Measurements from ENCODE around the gene NUDT7.

Gene NUDT7

DNA sequence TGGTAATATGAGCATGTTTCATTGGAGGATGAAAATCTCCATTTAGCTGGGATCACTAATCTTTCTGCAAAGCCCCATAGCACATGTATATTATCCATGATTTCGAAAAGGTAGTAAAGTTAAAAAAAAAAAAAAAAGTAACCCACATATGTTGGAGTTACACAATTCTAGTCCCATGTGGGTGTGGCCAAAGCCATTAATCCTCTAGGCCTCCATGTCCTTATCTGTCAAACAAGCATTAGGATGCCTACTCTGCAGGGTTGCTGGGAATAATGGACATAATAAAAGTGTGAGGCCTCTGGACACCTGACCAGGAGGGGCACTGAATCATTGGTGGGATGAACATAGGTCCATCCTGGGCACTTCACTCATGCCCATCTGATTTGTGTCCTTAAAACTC is 36.9 kb downstream of the NUDT7 start:
- no peak overlapping the region for H3K4me3 ChIP-seq (ENCODE audit: low read depth, low read length)
- TF ChIP-seq, protein P1, sequence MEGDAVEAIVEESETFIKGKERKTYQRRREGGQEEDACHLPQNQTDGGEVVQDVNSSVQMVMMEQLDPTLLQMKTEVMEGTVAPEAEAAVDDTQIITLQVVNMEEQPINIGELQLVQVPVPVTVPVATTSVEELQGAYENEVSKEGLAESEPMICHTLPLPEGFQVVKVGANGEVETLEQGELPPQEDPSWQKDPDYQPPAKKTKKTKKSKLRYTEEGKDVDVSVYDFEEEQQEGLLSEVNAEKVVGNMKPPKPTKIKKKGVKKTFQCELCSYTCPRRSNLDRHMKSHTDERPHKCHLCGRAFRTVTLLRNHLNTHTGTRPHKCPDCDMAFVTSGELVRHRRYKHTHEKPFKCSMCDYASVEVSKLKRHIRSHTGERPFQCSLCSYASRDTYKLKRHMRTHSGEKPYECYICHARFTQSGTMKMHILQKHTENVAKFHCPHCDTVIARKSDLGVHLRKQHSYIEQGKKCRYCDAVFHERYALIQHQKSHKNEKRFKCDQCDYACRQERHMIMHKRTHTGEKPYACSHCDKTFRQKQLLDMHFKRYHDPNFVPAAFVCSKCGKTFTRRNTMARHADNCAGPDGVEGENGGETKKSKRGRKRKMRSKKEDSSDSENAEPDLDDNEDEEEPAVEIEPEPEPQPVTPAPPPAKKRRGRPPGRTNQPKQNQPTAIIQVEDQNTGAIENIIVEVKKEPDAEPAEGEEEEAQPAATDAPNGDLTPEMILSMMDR (IDR thresholded peaks at IDR 0.05; ENCODE audit: low read depth, low read length), result no peak

DNA sequence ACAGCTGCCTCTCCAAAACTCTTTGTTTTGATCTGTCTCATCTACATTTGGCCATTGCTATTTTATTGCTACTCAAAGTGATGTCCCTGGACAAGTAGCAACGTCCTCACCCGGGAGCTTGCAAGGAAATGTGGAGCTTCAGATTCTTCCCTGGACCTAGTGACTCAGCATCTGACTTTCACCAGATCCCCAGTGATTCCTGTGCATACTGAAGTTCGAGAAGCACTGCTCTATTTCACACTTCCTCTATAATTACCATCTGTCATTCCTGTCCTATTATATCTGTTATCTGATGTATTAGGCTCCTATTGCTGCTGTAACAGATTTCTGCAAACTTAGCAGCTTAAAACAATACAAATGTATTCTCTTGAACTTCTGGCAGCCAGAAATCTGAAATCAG is 37.5 kb downstream of the NUDT7 start:
- H3K4me3 ChIP-seq (ENCODE audit: low read depth, low read length), result no peak overlapping the region
- TF ChIP-seq, protein P1 (IDR thresholded peaks at IDR 0.05; ENCODE audit: low read depth, low read length), result no peak

DNA sequence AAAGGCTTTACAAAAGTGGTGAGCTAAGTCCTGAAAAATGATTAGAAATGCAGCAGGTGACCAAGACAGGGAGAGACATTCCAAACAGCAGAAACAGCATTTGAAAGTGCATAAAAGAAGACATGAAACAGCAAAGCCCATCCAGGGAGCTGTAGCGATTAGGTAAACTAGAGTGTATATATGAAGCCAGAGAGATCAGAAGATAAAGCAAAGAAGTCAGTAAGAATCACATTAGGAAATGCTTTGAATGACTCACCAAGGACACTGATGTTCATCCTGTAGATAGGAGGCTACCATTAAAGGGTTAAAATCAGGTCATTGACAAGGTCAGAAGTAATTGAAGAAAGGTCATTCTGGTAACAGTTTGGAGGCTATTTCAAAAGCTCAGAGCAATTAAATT is 38.5 kb downstream of the NUDT7 start:
- H3K4me3 ChIP-seq (ENCODE audit: low read depth, low read length), result no peak overlapping the region
- TF ChIP-seq, protein P1 (IDR thresholded peaks at IDR 0.05; ENCODE audit: low read depth, low read length), result no peak

DNA sequence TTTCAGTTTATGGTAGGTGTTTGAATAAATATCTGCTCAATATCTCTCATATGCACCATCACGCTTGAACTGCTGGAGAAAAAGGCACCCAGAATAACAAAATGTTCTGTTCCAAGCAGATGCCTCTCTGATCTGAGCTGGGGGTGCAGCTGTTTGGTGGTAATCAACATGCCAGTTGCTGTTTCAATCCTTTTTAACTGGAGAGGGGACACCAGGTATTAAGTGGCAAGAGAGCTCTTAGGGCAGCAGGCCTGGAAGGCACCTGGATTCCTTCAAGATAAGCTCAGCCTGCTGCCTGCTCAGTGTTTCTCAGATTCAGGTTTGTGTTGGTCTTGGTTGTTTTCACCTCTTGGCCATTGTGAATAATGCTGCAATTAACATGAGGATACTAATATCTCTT is 38.9 kb downstream of the NUDT7 start:
- no peak overlapping the region for H3K4me3 ChIP-seq (ENCODE audit: low read depth, low read length)
- TF ChIP-seq, protein P1 (IDR thresholded peaks at IDR 0.05; ENCODE audit: low read depth, low read length), result no peak

DNA sequence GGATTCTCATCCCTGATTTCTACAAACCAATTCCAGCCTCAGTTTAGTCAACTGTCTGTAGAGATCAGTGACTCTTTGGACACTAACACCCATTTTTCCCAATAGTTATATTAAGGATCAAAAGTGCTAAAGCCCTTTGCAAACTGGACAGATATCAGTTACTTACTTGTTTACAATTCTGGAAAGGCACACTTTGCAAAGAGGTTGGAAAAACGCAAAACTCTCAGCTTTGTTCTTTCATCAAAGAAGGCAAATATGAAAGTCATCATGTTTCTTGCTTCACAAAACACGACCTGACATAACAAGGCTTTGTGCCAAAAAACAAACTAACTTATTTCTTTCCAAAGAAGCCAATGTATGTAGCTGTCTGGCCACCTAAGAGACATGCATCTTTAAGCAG is 39.9 kb downstream of the NUDT7 start:
- H3K4me3 ChIP-seq (ENCODE audit: low read depth, low read length), result no peak overlapping the region
- TF ChIP-seq, protein P1 (IDR thresholded peaks at IDR 0.05; ENCODE audit: low read depth, low read length), result no peak

DNA sequence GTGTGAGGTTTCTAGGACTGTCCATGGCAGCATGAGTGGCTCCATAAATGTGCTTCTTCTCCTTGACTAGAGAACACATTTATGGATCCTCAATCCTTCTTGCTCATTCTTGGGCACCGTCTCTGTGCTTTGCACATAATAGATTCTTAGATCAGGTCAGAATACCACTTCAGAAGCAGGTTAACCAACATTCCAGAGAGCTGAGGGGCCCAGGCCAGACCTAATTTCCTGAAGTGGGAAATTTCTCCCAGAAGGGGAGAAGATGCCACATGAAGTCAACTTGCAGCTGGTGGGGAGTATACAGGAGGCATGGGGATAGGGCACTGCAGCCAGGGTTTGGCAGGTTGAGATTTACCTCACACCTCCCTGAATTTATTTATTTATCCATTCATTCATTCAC is 41.7 kb downstream of the NUDT7 start:
- TF ChIP-seq, protein P1 (IDR thresholded peaks at IDR 0.05; ENCODE audit: low read depth, low read length), result no peak
- H3K4me3 ChIP-seq (ENCODE audit: low read depth, low read length), result no peak overlapping the region

DNA sequence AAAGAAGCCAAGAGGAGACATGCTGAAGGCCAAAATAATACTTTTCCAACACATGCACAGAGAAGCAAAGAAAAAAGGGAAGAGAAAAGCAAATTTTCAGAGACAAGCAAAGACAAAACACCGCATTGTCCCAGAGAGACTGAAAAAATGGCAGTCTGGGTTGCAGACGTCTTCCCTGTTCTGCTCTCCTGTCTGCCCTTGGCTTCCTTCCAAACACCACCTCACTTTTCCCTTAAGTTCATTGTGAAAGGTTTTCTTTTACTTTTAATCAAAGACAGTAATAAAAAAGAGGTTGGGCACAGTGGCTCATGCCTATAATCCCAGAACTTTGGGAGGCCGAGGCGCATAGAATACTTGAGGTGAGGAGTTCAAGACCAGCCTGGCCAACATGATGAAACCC is 44.9 kb downstream of the NUDT7 start:
- no peak overlapping the region for H3K4me3 ChIP-seq (ENCODE audit: low read depth, low read length)
- TF ChIP-seq, protein P1 (IDR thresholded peaks at IDR 0.05; ENCODE audit: low read depth, low read length), result no peak
